ENCODE results near the gene TTC31.

TTC31 gene

GRCh38 chr2:74516650-74517049 lies 33.8 kb downstream of the TTC31 start:
- H3K27me3 ChIP-seq (ENCODE audit: low read depth, low read length) = no peaks in the 10 kb centered on the region
- TF ChIP-seq EZH2phosphoT487 (IDR thresholded peaks at IDR 0.05; ENCODE audit: low read depth) (no peak), CTCF (IDR thresholded peaks at IDR 0.05; ENCODE audit: low read depth, low read length) (no peak)
- H3K4me3 ChIP-seq (ENCODE audit: low read length) = no peak overlapping the region
- H3K4me1 ChIP-seq (ENCODE audit: low read length) = peaks cover 16% of the 10 kb centered on the region
- no peak overlapping the region for H3K4me2 ChIP-seq (ENCODE audit: low read length)
- no peak overlapping the region for H3K27ac ChIP-seq (ENCODE audit: low read length)
- H3K9me3 ChIP-seq (ENCODE audit: insufficient read depth, low read length) = no peaks in the 10 kb centered on the region
- H3K79me2 ChIP-seq (ENCODE audit: low read length) = no peaks in the 10 kb centered on the region
- no peak overlapping the region for H2AFZ ChIP-seq (ENCODE audit: low read depth, low read length)
- no peak overlapping the region for H3K9ac ChIP-seq (ENCODE audit: low read length)
- peaks cover 5% of the 10 kb centered on the region for H3K36me3 ChIP-seq (replicated peaks; ENCODE audit: low read depth, low read length)
- H4K20me1 ChIP-seq (ENCODE audit: insufficient read depth, low read length) = no peaks in the 10 kb centered on the region

- Histone ChIP-seq H3K9ac (ENCODE audit: low read length) (no peak overlapping the region), H3K4me3 (ENCODE audit: low read length) (no peak overlapping the region), H3K9me3 (ENCODE audit: insufficient read depth, low read length) (no peaks in the 10 kb centered on the region), H3K36me3 (replicated peaks; ENCODE audit: low read depth, low read length) (peaks cover 24% of the 10 kb centered on the region), H2AFZ (ENCODE audit: low read depth, low read length) (no peak overlapping the region), H3K79me2 (ENCODE audit: low read length) (peaks cover 8% of the 10 kb centered on the region), H3K4me2 (ENCODE audit: low read length) (no peak overlapping the region), H3K27ac (ENCODE audit: low read length) (no peak overlapping the region), H4K20me1 (ENCODE audit: insufficient read depth, low read length) (no peaks in the 10 kb centered on the region), H3K27me3 (ENCODE audit: low read depth, low read length) (no peaks in the 10 kb centered on the region), H3K4me1 (ENCODE audit: low read length) (peaks cover 35% of the 10 kb centered on the region)
- TF ChIP-seq EZH2phosphoT487 (IDR thresholded peaks at IDR 0.05; ENCODE audit: low read depth) (no peak), CTCF (IDR thresholded peaks at IDR 0.05; ENCODE audit: low read depth, low read length) (no peak)
These were observed 39.6 kb downstream of the TTC31 start for GRCh38 chr2:74522516-74522915.

GRCh38 chr2:74524005-74524404 lies 41.1 kb downstream of the TTC31 start:
- peaks cover 22% of the 10 kb centered on the region for H3K79me2 ChIP-seq (ENCODE audit: low read length)
- H3K27me3 ChIP-seq (ENCODE audit: low read depth, low read length) = no peaks in the 10 kb centered on the region
- no peak overlapping the region for H3K27ac ChIP-seq (ENCODE audit: low read length)
- peaks cover 39% of the 10 kb centered on the region for H3K36me3 ChIP-seq (replicated peaks; ENCODE audit: low read depth, low read length)
- peaks cover 46% of the 10 kb centered on the region for H3K4me1 ChIP-seq (ENCODE audit: low read length)
- no peak overlapping the region for H3K4me2 ChIP-seq (ENCODE audit: low read length)
- TF ChIP-seq CTCF (IDR thresholded peaks at IDR 0.05; ENCODE audit: low read depth, low read length) = no peak
- TF ChIP-seq EZH2phosphoT487 (IDR thresholded peaks at IDR 0.05; ENCODE audit: low read depth) = no peak
- H3K4me3 ChIP-seq (ENCODE audit: low read length) = no peak overlapping the region
- no peak overlapping the region for H3K9ac ChIP-seq (ENCODE audit: low read length)
- H3K9me3 ChIP-seq (ENCODE audit: insufficient read depth, low read length) = no peaks in the 10 kb centered on the region
- H4K20me1 ChIP-seq (ENCODE audit: insufficient read depth, low read length) = no peaks in the 10 kb centered on the region; the same call in 1 of the 2 replicates
- H2AFZ ChIP-seq (ENCODE audit: low read depth, low read length) = no peak overlapping the region

GRCh38 chr2:74524955-74525716 lies 42.3 kb downstream of the TTC31 start:
- H3K4me1 ChIP-seq (ENCODE audit: low read length) = peaks cover 38% of the 10 kb centered on the region
- no peak overlapping the region for H3K4me2 ChIP-seq (ENCODE audit: low read length)
- H3K36me3 ChIP-seq (replicated peaks; ENCODE audit: low read depth, low read length) = peaks cover 34% of the 10 kb centered on the region
- no peak overlapping the region for H2AFZ ChIP-seq (ENCODE audit: low read depth, low read length)
- no peak overlapping the region for H3K4me3 ChIP-seq (ENCODE audit: low read length)
- H3K27me3 ChIP-seq (ENCODE audit: low read depth, low read length) = no peaks in the 10 kb centered on the region
- H3K9me3 ChIP-seq (ENCODE audit: insufficient read depth, low read length) = no peaks in the 10 kb centered on the region
- H3K79me2 ChIP-seq (ENCODE audit: low read length) = peaks cover 32% of the 10 kb centered on the region
- TF ChIP-seq CTCF (IDR thresholded peaks at IDR 0.05; ENCODE audit: low read depth, low read length) = no peak
- no peak for TF ChIP-seq EZH2phosphoT487 (IDR thresholded peaks at IDR 0.05; ENCODE audit: low read depth)
- H4K20me1 ChIP-seq (ENCODE audit: insufficient read depth, low read length) = no peaks in the 10 kb centered on the region; the same call in 1 of the 2 replicates
- no peak overlapping the region for H3K9ac ChIP-seq (ENCODE audit: low read length)
- no peak overlapping the region for H3K27ac ChIP-seq (ENCODE audit: low read length)

Data from OCI-LY3 (cell line).